Measurements from ENCODE around the gene ZBTB1. TPM values are rescaled to one million over a fixed set of nuclear protein-coding genes. Genes with fewer than 3 reads are reported as not detected.

ZBTB1 gene
- total RNA-seq, 6 experiments from 2014 or later: 10.6 to 16.8 (median 14.9) TPM

DNA sequence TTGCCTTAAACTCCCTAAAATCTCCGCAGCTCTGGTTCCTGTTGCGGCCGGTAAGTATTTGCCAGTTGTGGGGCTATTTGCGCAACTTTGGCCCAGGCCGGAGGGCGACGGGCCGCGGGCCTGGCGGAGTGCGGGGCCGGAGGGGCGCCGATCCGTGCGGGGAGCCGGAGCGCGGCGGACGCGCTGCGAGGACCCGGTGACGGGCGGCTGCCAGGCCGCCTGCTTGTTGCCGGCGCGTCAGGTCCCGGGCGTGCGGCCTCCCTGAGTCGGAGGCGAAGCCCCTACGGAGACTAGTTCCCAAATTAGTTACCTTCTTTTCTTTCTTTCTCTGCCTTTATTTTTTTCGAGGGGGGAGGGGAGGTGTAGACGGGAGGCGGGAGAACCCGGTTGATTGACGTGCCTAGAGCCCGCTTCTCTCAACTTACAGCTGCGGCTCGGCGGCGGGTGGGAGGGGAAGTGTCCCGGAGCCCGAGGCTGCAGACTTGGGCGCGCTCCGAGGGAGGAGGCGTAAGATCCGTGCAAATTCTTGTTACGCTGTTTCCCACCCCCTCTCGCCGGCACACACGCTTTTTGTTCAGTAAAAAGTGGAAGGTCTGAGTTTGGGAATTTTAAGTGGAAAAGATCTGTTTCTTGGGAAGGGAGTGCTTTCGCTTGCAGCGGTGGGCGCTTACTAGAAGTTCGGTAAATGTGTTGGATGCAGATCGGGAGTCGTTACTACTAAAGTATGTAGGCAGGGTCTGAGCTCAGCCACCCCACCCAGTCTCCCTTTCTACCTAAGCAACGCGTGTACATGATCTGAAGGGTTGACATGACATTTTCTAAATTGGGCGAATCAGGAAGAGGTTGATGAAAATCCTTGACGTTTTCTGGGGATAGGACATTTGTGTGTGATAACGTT, 576 bp downstream of the ZBTB1 start:
- WGBS (ENCODE audit: insufficient coverage, low coverage, low lambda C conversion rate, missing lambda C conversion rate): 2% methylated on average over 26 of the region's 68 CpGs
- intact Hi-C loops (cut with DNase I): no loop called here
- Histone ChIP-seq H3K27ac (peak overlapping the region; percentile 98 to 100 (median 98)), H3K4me1 (peaks cover 0 to 49% (median 12%) of the 10 kb centered on the region in 4 donors), H3K27me3 (no peaks in the 10 kb centered on the region), H3K9me3 (no peaks in the 10 kb centered on the region), H3K4me3 (peak overlapping the region; percentile 84 to 88 (median 84)), H3K36me3 (no peaks in the 10 kb centered on the region)
- no peak for TF ChIP-seq CTCF (IDR thresholded peaks at IDR 0.05)
- peak; percentile 36 for TF ChIP-seq POLR2A (IDR thresholded peaks at IDR 0.05)
- DNase-seq: peak; percentile 89 to 93 (median 92)
- ATAC-seq: peak; percentile 49 to 69 (median 56)

DNA sequence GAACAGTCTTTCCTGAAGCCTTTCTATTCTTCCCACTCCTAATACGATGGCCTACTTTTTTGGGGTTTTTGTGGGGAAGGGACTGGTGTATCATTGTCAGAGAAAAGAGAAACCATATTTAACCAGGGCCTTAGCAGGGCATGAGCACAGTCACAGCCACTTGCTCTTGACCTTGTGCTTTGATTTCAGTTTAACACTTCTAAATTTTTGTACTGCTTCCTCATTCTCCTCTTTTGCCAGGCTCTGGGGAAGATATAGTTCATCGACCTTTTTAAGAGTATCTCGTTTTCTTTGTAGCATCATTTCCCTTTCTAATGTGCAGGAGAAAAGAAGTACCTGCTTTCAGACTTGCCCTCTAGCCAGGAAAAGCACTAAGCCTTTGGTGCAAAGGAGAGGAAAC, 2.2 kb downstream of the ZBTB1 start:
- Histone ChIP-seq H3K4me1 (peaks cover 0 to 42% (median 6%) of the 10 kb centered on the region in 4 donors), H3K27ac (peak overlapping the region in 2 of 3 donors; percentile 98 to 100), H3K36me3 (no peaks in the 10 kb centered on the region), H3K9me3 (no peaks in the 10 kb centered on the region), H3K27me3 (no peaks in the 10 kb centered on the region), H3K4me3 (peak overlapping the region in 2 of 3 donors; percentile 84 to 88)
- ATAC-seq: no peak
- DNase-seq: no peak
- intact Hi-C loops (cut with DNase I): no loop called here
- 32% methylated on average over 3 of the region's 3 CpGs for WGBS (ENCODE audit: insufficient coverage, low coverage, low lambda C conversion rate, missing lambda C conversion rate)
- TF ChIP-seq CTCF (IDR thresholded peaks at IDR 0.05) (no peak), POLR2A (IDR thresholded peaks at IDR 0.05) (no peak)

DNA sequence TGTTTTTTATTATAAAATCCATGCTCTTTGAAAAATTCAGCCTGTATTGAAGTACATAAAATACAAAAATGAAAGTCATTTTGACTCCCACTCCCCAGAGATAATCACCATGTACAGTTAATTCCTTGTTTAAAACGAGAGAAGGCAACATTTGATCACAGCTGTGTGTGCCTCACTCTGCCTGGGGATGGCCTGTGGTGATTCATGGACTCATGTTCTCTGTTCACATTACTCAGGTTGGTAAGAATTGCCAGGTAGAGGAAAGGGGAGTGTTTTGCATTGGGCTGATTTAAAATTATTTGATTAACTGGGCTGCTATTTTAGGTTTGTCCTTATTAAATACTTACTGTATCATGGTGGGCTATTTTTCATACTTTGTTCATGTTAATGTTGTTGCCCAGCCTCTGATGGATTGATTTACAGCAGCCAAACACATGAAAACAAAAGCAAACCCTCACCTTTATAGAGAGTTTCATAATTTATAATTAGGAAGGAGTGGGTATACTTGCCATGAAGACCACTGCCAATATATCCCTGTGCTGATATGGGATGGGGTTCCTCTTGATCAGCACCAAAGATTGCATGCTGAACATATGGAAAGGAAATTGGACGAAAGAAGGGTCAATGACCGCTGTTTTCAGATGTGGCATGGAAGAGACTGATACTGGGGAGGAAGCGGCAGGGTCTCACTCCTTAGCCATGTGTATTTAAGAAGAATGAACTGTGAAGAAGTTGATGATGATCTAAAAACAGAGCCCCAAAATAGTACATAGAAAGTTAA, 3.0 kb downstream of the ZBTB1 start:
- Histone ChIP-seq H3K4me1 (peaks cover 0 to 34% (median 2%) of the 10 kb centered on the region in 4 donors), H3K36me3 (no peaks in the 10 kb centered on the region), H3K27me3 (no peaks in the 10 kb centered on the region), H3K4me3 (no peak overlapping the region), H3K9me3 (no peaks in the 10 kb centered on the region), H3K27ac (peak overlapping the region in 2 of 3 donors; percentile 6 to 100)
- ATAC-seq: no peak
- WGBS (ENCODE audit: insufficient coverage, low coverage, low lambda C conversion rate, missing lambda C conversion rate): 54% methylated on average over 4 of the region's 4 CpGs
- no peak for DNase-seq
- intact Hi-C loops (cut with DNase I): no loop called here
- TF ChIP-seq POLR2A (IDR thresholded peaks at IDR 0.05): no peak
- no peak for TF ChIP-seq CTCF (IDR thresholded peaks at IDR 0.05)

DNA sequence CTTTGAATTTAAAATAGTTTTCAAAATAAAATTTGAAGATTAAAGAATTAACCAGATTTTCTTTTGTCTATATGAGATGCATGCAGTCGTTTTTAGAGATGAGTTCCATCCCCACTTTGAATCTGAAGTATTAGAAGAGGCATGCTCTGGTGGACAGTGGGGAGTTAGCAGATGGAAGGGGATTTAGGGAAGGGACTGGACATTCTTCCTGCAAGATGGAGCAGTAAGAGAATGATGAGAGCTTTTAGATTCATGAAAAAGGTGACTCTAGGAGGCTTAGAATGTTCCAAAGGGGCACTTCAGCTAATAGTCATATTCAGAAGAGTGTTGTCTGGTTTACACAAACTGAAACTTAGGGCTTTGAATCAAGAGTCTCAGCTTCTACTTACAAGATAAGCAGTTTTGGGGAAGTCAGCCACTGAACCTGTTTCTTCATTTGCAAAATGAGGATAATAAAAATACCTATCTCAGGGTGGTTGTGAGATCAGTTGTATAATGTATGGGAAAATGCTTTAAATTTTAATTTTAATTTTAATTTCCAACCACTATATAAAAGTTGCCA, 3.7 kb downstream of the ZBTB1 start:
- peaks cover 0 to 31% (median 2%) of the 10 kb centered on the region in 4 donors for H3K4me1 ChIP-seq
- no peak for ATAC-seq
- H3K36me3 ChIP-seq: no peaks in the 10 kb centered on the region
- H3K27me3 ChIP-seq: no peaks in the 10 kb centered on the region
- no peak for DNase-seq
- H3K9me3 ChIP-seq: no peaks in the 10 kb centered on the region
- 26% methylated on average over 1 of the region's 1 CpG for WGBS (ENCODE audit: insufficient coverage, low coverage, low lambda C conversion rate, missing lambda C conversion rate)
- TF ChIP-seq POLR2A (IDR thresholded peaks at IDR 0.05) (no peak), CTCF (IDR thresholded peaks at IDR 0.05) (no peak)
- intact Hi-C loops (cut with DNase I): no loop called here
- no peak overlapping the region for H3K4me3 ChIP-seq
- H3K27ac ChIP-seq: no peak overlapping the region
